Trophoblast cell (in vitro differentiated cells and primary cell): Measurements from ENCODE around the gene ASTL.

Experiments
- DNase-seq, 2 donors: peaks; one replicate each; pipeline ENCODE4 v3.0.0-alpha.2; 2016
- H2AFZ ChIP-seq: 2 replicates; pipeline ENCODE4 v1.6.1; 2013; ENCODE audit warnings: low read length, moderate library complexity, mild to moderate bottlenecking; ENCODE audit not compliant: insufficient read depth, poor library complexity
- H2AK5ac ChIP-seq: 2 replicates; pipeline ENCODE4 v1.6.1; 2013; ENCODE audit warnings: mild to moderate bottlenecking, low read length
- H2BK120ac ChIP-seq: 2 replicates; pipeline ENCODE4 v1.6.1; 2013; ENCODE audit warnings: low read length, mild to moderate bottlenecking, moderate library complexity; ENCODE audit not compliant: insufficient read depth, poor library complexity
- H2BK12ac ChIP-seq: 2 replicates; pipeline ENCODE4 v1.6.1; 2013; ENCODE audit warnings: mild to moderate bottlenecking, low read length, moderate library complexity
- H2BK5ac ChIP-seq: 2 replicates; pipeline ENCODE4 v1.6.1; 2013; ENCODE audit warnings: low read length, low read depth, moderate library complexity, mild to moderate bottlenecking; ENCODE audit not compliant: poor library complexity
- H3K14ac ChIP-seq: 2 replicates; pipeline ENCODE4 v1.6.1; 2013; ENCODE audit warnings: mild to moderate bottlenecking, low read length
- H3K18ac ChIP-seq: 2 replicates; pipeline ENCODE4 v1.6.1; 2013; ENCODE audit warnings: mild to moderate bottlenecking, low read length
- H3K23ac ChIP-seq: 2 replicates; pipeline ENCODE4 v1.6.1; 2013; ENCODE audit warnings: low read length
- H3K27ac ChIP-seq: 2 replicates; pipeline ENCODE4 v1.5.1; 2013; ENCODE audit warnings: low read depth, mild to moderate bottlenecking, inconsistent platforms, low read length, moderate library complexity
- H3K27me3 ChIP-seq: 2 replicates; pipeline ENCODE4 v1.6.1; 2013; ENCODE audit warnings: inconsistent platforms, mild to moderate bottlenecking, low read length, moderate library complexity; ENCODE audit not compliant: insufficient read depth
- H3K36me3 ChIP-seq, 2 experiments: 1 replicate in 1 of 2; 2 replicates in 1 of 2; pipeline ENCODE4 v1.6.1; 2013; ENCODE audit warnings: low read length in 2 of 2, mild to moderate bottlenecking in 2 of 2, moderate library complexity in 1 of 2; ENCODE audit not compliant: insufficient read depth in 2 of 2, control insufficient read depth in 1 of 2
- H3K4ac ChIP-seq: 2 replicates; pipeline ENCODE4 v1.6.1; 2013; ENCODE audit warnings: low read depth, mild to moderate bottlenecking, low read length, moderate library complexity
- H3K4me1 ChIP-seq, 2 experiments: 1 replicate in 1 of 2; 2 replicates in 1 of 2; pipeline ENCODE4 v1.6.1; 2013; ENCODE audit warnings: low read length in 2 of 2, mild to moderate bottlenecking in 2 of 2, moderate library complexity in 1 of 2; ENCODE audit not compliant: insufficient read depth in 2 of 2, control insufficient read depth in 1 of 2
- H3K4me2 ChIP-seq: 2 replicates; pipeline ENCODE4 v1.6.1; 2013; ENCODE audit warnings: inconsistent platforms, mild to moderate bottlenecking, low read length, moderate library complexity
- H3K4me3 ChIP-seq: 2 replicates; pipeline ENCODE4 v1.5.1; 2013; ENCODE audit warnings: mild to moderate bottlenecking, low read depth, low read length, inconsistent platforms
- H3K79me1 ChIP-seq: one replicate; pipeline ENCODE4 v1.6.1; 2013; ENCODE audit warnings: low read length
- H3K79me2 ChIP-seq: 2 replicates; pipeline ENCODE4 v1.6.1; 2013; ENCODE audit warnings: low read length, mild to moderate bottlenecking; ENCODE audit not compliant: control insufficient read depth, insufficient read depth, poor library complexity
- H3K9ac ChIP-seq: 2 replicates; pipeline ENCODE4 v1.6.1; 2013; ENCODE audit warnings: mild to moderate bottlenecking, low read length
- H3K9me3 ChIP-seq: 2 replicates; pipeline ENCODE4 v1.6.1; 2013; ENCODE audit warnings: low read depth, mild to moderate bottlenecking, control low read depth, inconsistent platforms, low read length; ENCODE audit not compliant: insufficient read depth
- H4K12ac ChIP-seq: 2 replicates; pipeline ENCODE4 v1.6.1; 2013; ENCODE audit warnings: low read depth, mild to moderate bottlenecking, low read length, moderate library complexity
- H4K8ac ChIP-seq: 2 replicates; pipeline ENCODE4 v1.6.1; 2013; ENCODE audit warnings: low read depth, mild to moderate bottlenecking, low read length, moderate library complexity
- H4K91ac ChIP-seq: one replicate; pipeline ENCODE4 v1.6.1; 2013; ENCODE audit warnings: low read depth, mild to moderate bottlenecking, low read length, moderate library complexity
- WGBS: extraction: QIAGEN DNeasy Blood & Tissue Kit; methylation state at CpG from one replicate; pipeline ENCODE4 v1.1.7; 2013; ENCODE audit warnings: missing lambda C conversion rate; ENCODE audit not compliant: insufficient read length, insufficient coverage; ENCODE audit errors: extremely low coverage; 5-methylcytosine and 5-hydroxymethylcytosine counted together

ASTL gene

GRCh38 chr2:96123936-96124335 is 14.4 kb downstream of the ASTL start:
- DNase-seq = no peak
- Histone ChIP-seq H3K9ac (no peak overlapping the region), H2AFZ (no peak overlapping the region), H3K4ac (no peak overlapping the region), H4K91ac (no peak overlapping the region), H3K27me3 (no peaks in the 10 kb centered on the region), H3K14ac (no peak overlapping the region), H2BK5ac (no peak overlapping the region), H3K36me3 (no peaks in the 10 kb centered on the region), H3K79me1 (no peaks in the 10 kb centered on the region), H2BK120ac (no peak overlapping the region), H2BK12ac (no peak overlapping the region), H2AK5ac (no peak overlapping the region), H3K27ac (no peak overlapping the region), H4K12ac (no peak overlapping the region), H3K79me2 (no peaks in the 10 kb centered on the region), H4K8ac (no peak overlapping the region), H3K18ac (no peak overlapping the region), H3K4me2 (no peak overlapping the region), H3K4me1 (no peaks in the 10 kb centered on the region), H3K9me3 (no peaks in the 10 kb centered on the region), H3K4me3 (no peak overlapping the region), H3K23ac (no peak overlapping the region)
- WGBS = no CpG with 5 or more reads among the region's 11 CpGs

GRCh38 chr2:96123290-96123689 is 15.0 kb downstream of the ASTL start:
- WGBS = no CpG with 5 or more reads among the region's 1 CpG
- H3K18ac ChIP-seq = no peak overlapping the region
- DNase-seq = no peak
- no peak overlapping the region for H3K9ac ChIP-seq
- H4K12ac ChIP-seq = no peak overlapping the region
- no peak overlapping the region for H4K8ac ChIP-seq
- no peak overlapping the region for H2BK5ac ChIP-seq
- H3K4me3 ChIP-seq = peak overlapping the region; percentile 22
- no peaks in the 10 kb centered on the region for H3K79me1 ChIP-seq
- H3K27ac ChIP-seq = no peak overlapping the region
- H2AK5ac ChIP-seq = no peak overlapping the region
- no peak overlapping the region for H2BK12ac ChIP-seq
- H3K4ac ChIP-seq = no peak overlapping the region
- H3K36me3 ChIP-seq = no peaks in the 10 kb centered on the region
- no peak overlapping the region for H3K4me2 ChIP-seq
- H3K79me2 ChIP-seq = no peaks in the 10 kb centered on the region
- no peaks in the 10 kb centered on the region for H3K27me3 ChIP-seq
- H3K4me1 ChIP-seq = no peaks in the 10 kb centered on the region
- no peak overlapping the region for H4K91ac ChIP-seq
- H3K9me3 ChIP-seq = no peaks in the 10 kb centered on the region
- no peak overlapping the region for H3K14ac ChIP-seq
- H2AFZ ChIP-seq = no peak overlapping the region
- no peak overlapping the region for H3K23ac ChIP-seq
- no peak overlapping the region for H2BK120ac ChIP-seq

GRCh38 chr2:96122391-96122790 is 15.9 kb downstream of the ASTL start:
- Histone ChIP-seq H3K9ac (no peak overlapping the region), H2BK120ac (no peak overlapping the region), H3K9me3 (no peaks in the 10 kb centered on the region), H3K27me3 (no peaks in the 10 kb centered on the region), H2BK5ac (no peak overlapping the region), H3K4me1 (peaks cover 3 to 4% of the 10 kb centered on the region in 2 experiments), H3K36me3 (no peaks in the 10 kb centered on the region), H3K23ac (no peak overlapping the region), H3K14ac (no peak overlapping the region), H3K4ac (no peak overlapping the region), H3K4me3 (no peak overlapping the region), H3K27ac (no peak overlapping the region), H4K91ac (no peak overlapping the region), H4K8ac (no peak overlapping the region), H3K79me2 (no peaks in the 10 kb centered on the region), H3K18ac (no peak overlapping the region), H3K4me2 (no peak overlapping the region), H2AK5ac (no peak overlapping the region), H2AFZ (no peak overlapping the region), H3K79me1 (no peaks in the 10 kb centered on the region), H4K12ac (no peak overlapping the region), H2BK12ac (no peak overlapping the region)
- no peak for DNase-seq
- WGBS = no CpG with 5 or more reads among the region's 5 CpGs

- Histone ChIP-seq H3K23ac (no peak overlapping the region), H3K79me1 (no peaks in the 10 kb centered on the region), H3K4ac (no peak overlapping the region)
Measured at GRCh38 chr2:96121414-96121813, 16.9 kb downstream of the ASTL start.

More at GRCh38 chr2:96121414-96121813, 16.9 kb downstream of the ASTL start:
- H3K4me3 ChIP-seq = no peak overlapping the region
- no peaks in the 10 kb centered on the region for H3K27me3 ChIP-seq
- H2BK12ac ChIP-seq = no peak overlapping the region
- no peak overlapping the region for H3K9ac ChIP-seq
- no peak overlapping the region for H4K8ac ChIP-seq
- H3K4me2 ChIP-seq = no peak overlapping the region
- no peak overlapping the region for H3K14ac ChIP-seq
- no peak overlapping the region for H2AFZ ChIP-seq
- WGBS = no CpG with 5 or more reads among the region's 4 CpGs
- H3K27ac ChIP-seq = no peak overlapping the region
- H2BK5ac ChIP-seq = no peak overlapping the region
- no peak overlapping the region for H3K18ac ChIP-seq
- H4K91ac ChIP-seq = no peak overlapping the region
- H3K79me2 ChIP-seq = no peaks in the 10 kb centered on the region
- H3K4me1 ChIP-seq = peaks cover 6 to 8% of the 10 kb centered on the region in 2 experiments
- H3K9me3 ChIP-seq = no peaks in the 10 kb centered on the region
- H4K12ac ChIP-seq = no peak overlapping the region
- peak in 1 of 2 donors; percentile 38 for DNase-seq
- H2AK5ac ChIP-seq = no peak overlapping the region
- H2BK120ac ChIP-seq = no peak overlapping the region
- no peaks in the 10 kb centered on the region for H3K36me3 ChIP-seq
